Measurements from ENCODE around the gene CYP2R1.
A peak's percentile ranks its signal among the peaks of the same experiment; 100 is the strongest.

Gene CYP2R1

GRCh38 chr11:14892036-14892556 is at the start of gene CYP2R1:
Gene CYP2R1 (minus strand): TSS chr11:14892231. CDS start chr11:14892205, 26 bp downstream.
- in situ Hi-C loops (cut with HindIII; ENCODE audit: low pct_ligation_motif_present, low pct_unique_long_range_greater_than_20kb, low sequenced_read_pairs), result no loop called here
- peak; percentile 96 for DNase-seq

- DNase-seq, result no peak
- in situ Hi-C loops (cut with HindIII; ENCODE audit: low pct_ligation_motif_present, low pct_unique_long_range_greater_than_20kb, low sequenced_read_pairs), result no loop called here
Observed at GRCh38 chr11:14938936-14939335, 46.9 kb upstream of the CYP2R1 start.

- DNase-seq, result no peak
- in situ Hi-C loops (cut with HindIII; ENCODE audit: low pct_ligation_motif_present, low pct_unique_long_range_greater_than_20kb, low sequenced_read_pairs), result no loop called here
Observed at GRCh38 chr11:14934641-14935351, 42.8 kb upstream of the CYP2R1 start.

GRCh38 chr11:14932447-14932846 is 40.4 kb upstream of the CYP2R1 start:
- in situ Hi-C loops (cut with HindIII; ENCODE audit: low pct_ligation_motif_present, low pct_unique_long_range_greater_than_20kb, low sequenced_read_pairs), result no loop called here
- no peak for DNase-seq

- in situ Hi-C loops (cut with HindIII; ENCODE audit: low pct_ligation_motif_present, low pct_unique_long_range_greater_than_20kb, low sequenced_read_pairs), result no loop called here
- no peak for DNase-seq
Observed at GRCh38 chr11:14930369-14930768, 38.3 kb upstream of the CYP2R1 start.

GRCh38 chr11:14927146-14927545 is 35.1 kb upstream of the CYP2R1 start:
- in situ Hi-C loops (cut with HindIII; ENCODE audit: low pct_ligation_motif_present, low pct_unique_long_range_greater_than_20kb, low sequenced_read_pairs), result no loop called here
- no peak for DNase-seq

GRCh38 chr11:14924318-14924717 is 32.3 kb upstream of the CYP2R1 start:
- no peak for DNase-seq
- in situ Hi-C loops (cut with HindIII; ENCODE audit: low pct_ligation_motif_present, low pct_unique_long_range_greater_than_20kb, low sequenced_read_pairs), result no loop called here

- in situ Hi-C loops (cut with HindIII; ENCODE audit: low pct_ligation_motif_present, low pct_unique_long_range_greater_than_20kb, low sequenced_read_pairs), result no loop called here
- no peak for DNase-seq
Observed at GRCh38 chr11:14916403-14916802, 24.4 kb upstream of the CYP2R1 start.

- no peak for DNase-seq
- in situ Hi-C loops (cut with HindIII; ENCODE audit: low pct_ligation_motif_present, low pct_unique_long_range_greater_than_20kb, low sequenced_read_pairs), result no loop called here
Observed at GRCh38 chr11:14914536-14914935, 22.5 kb upstream of the CYP2R1 start.

GRCh38 chr11:14908214-14908880 is 16.3 kb upstream of the CYP2R1 start:
- in situ Hi-C loops (cut with HindIII; ENCODE audit: low pct_ligation_motif_present, low pct_unique_long_range_greater_than_20kb, low sequenced_read_pairs), result no loop called here
- DNase-seq, result peak; percentile 49

GRCh38 chr11:14907411-14908213 is 15.6 kb upstream of the CYP2R1 start:
- in situ Hi-C loops (cut with HindIII; ENCODE audit: low pct_ligation_motif_present, low pct_unique_long_range_greater_than_20kb, low sequenced_read_pairs), result no loop called here
- peak; percentile 55 for DNase-seq

- in situ Hi-C loops (cut with HindIII; ENCODE audit: low pct_ligation_motif_present, low pct_unique_long_range_greater_than_20kb, low sequenced_read_pairs), result no loop called here
- DNase-seq, result no peak
Observed at GRCh38 chr11:14906993-14907392, 15.0 kb upstream of the CYP2R1 start.

GRCh38 chr11:14906578-14906977 is 14.5 kb upstream of the CYP2R1 start:
- in situ Hi-C loops (cut with HindIII; ENCODE audit: low pct_ligation_motif_present, low pct_unique_long_range_greater_than_20kb, low sequenced_read_pairs), result no loop called here
- no peak for DNase-seq

- in situ Hi-C loops (cut with HindIII; ENCODE audit: low pct_ligation_motif_present, low pct_unique_long_range_greater_than_20kb, low sequenced_read_pairs), result no loop called here
Observed at GRCh38 chr11:14905104-14906033, 13.3 kb upstream of the CYP2R1 start.

GRCh38 chr11:14904745-14905103 is 12.7 kb upstream of the CYP2R1 start:
- in situ Hi-C loops (cut with HindIII; ENCODE audit: low pct_ligation_motif_present, low pct_unique_long_range_greater_than_20kb, low sequenced_read_pairs), result no loop called here
- no peak for DNase-seq

More at GRCh38 chr11:14905104-14906033, 13.3 kb upstream of the CYP2R1 start:
- no peak for DNase-seq

- peak; percentile 26 for DNase-seq
- in situ Hi-C loops (cut with HindIII; ENCODE audit: low pct_ligation_motif_present, low pct_unique_long_range_greater_than_20kb, low sequenced_read_pairs), result no loop called here
Observed at GRCh38 chr11:14902650-14903350, 10.8 kb upstream of the CYP2R1 start.

GRCh38 chr11:14898906-14899305 is 6.9 kb upstream of the CYP2R1 start:
- in situ Hi-C loops (cut with HindIII; ENCODE audit: low pct_ligation_motif_present, low pct_unique_long_range_greater_than_20kb, low sequenced_read_pairs), result no loop called here
- DNase-seq, result no peak

GRCh38 chr11:14898355-14898754 is 6.3 kb upstream of the CYP2R1 start:
- in situ Hi-C loops (cut with HindIII; ENCODE audit: low pct_ligation_motif_present, low pct_unique_long_range_greater_than_20kb, low sequenced_read_pairs), result no loop called here
- DNase-seq, result no peak
